ENCODE data around the gene CEP112. TPM values are rescaled to one million over a fixed set of nuclear protein-coding genes. Genes with fewer than 3 reads are reported as not detected.

Gene CEP112
- total and polyA plus RNA-seq, 2 experiments from 2014 or later = 4.0 to 4.3 TPM

GRCh38 chr17:66146394-66146793 is 45.5 kb downstream of the CEP112 start:
- ATAC-seq (no peak), DNase-seq (ENCODE audit: low spot score) (no peak)
- no peaks in the 10 kb centered on the region for H3K9me2 ChIP-seq (ENCODE audit: insufficient read depth)
- H3K4me3 Mint-ChIP-seq = no peak overlapping the region
- H3K4me1 Mint-ChIP-seq = no peaks in the 10 kb centered on the region
- no peaks in the 10 kb centered on the region for H3K36me3 ChIP-seq (ENCODE audit: insufficient read depth)
- no peaks in the 10 kb centered on the region for H3K79me2 ChIP-seq (replicated peaks; ENCODE audit: insufficient read depth)
- no peaks in the 10 kb centered on the region for H3K9me3 Mint-ChIP-seq
- H3K4me3 ChIP-seq = no peak overlapping the region
- no peak overlapping the region for H3K4me2 ChIP-seq
- H3K27ac Mint-ChIP-seq = no peak overlapping the region
- no peaks in the 10 kb centered on the region for H4K20me1 ChIP-seq (replicated peaks; ENCODE audit: insufficient read depth)
- no peak overlapping the region for H3K27ac ChIP-seq (ENCODE audit: low read depth)
- no peaks in the 10 kb centered on the region for H3K36me3 Mint-ChIP-seq (ENCODE audit: low read depth)
- H3K27me3 ChIP-seq (ENCODE audit: insufficient read depth) = no peaks in the 10 kb centered on the region
- H3F3A ChIP-seq (replicated peaks; ENCODE audit: low read depth) = no peaks in the 10 kb centered on the region
- no peaks in the 10 kb centered on the region for H3K27me3 Mint-ChIP-seq (ENCODE audit: insufficient read depth, low read depth, poor library complexity)
- TF ChIP-seq STAT1 (IDR thresholded peaks at IDR 0.05; ENCODE audit: unreplicated experiment) (no peak), CTCF (conservative IDR thresholded peaks at IDR 0.05; ENCODE audit: low read depth in 2 of 2) (no peak), ZNF114 (CRISPR knock-in tag; IDR thresholded peaks at IDR 0.05) (no peak), POLR2AphosphoS5 (IDR thresholded peaks at IDR 0.05; ENCODE audit: low read depth) (no peak), ETS1 (IDR thresholded peaks at IDR 0.05) (no peak)
- no peak overlapping the region for H2AFZ ChIP-seq
- H3K4me1 ChIP-seq (ENCODE audit: insufficient read depth) = no peaks in the 10 kb centered on the region

- Histone ChIP-seq H4K20me1 (replicated peaks; ENCODE audit: insufficient read depth) (no peaks in the 10 kb centered on the region), H3K36me3 (ENCODE audit: insufficient read depth) (no peaks in the 10 kb centered on the region), H3K4me1 (ENCODE audit: insufficient read depth) (no peaks in the 10 kb centered on the region), H3K4me3 (no peak overlapping the region), H3K9me2 (ENCODE audit: insufficient read depth) (no peaks in the 10 kb centered on the region), H3K79me2 (replicated peaks; ENCODE audit: insufficient read depth) (no peaks in the 10 kb centered on the region), H3K4me2 (no peak overlapping the region), H3F3A (replicated peaks; ENCODE audit: low read depth) (no peaks in the 10 kb centered on the region), H3K27me3 (ENCODE audit: insufficient read depth) (no peaks in the 10 kb centered on the region), H2AFZ (no peak overlapping the region), H3K27ac (ENCODE audit: low read depth) (no peak overlapping the region)
- no peak overlapping the region for H3K27ac Mint-ChIP-seq
- no peaks in the 10 kb centered on the region for H3K4me1 Mint-ChIP-seq
- ATAC-seq (no peak), DNase-seq (ENCODE audit: low spot score) (no peak)
- no peaks in the 10 kb centered on the region for H3K36me3 Mint-ChIP-seq (ENCODE audit: low read depth)
- no peaks in the 10 kb centered on the region for H3K27me3 Mint-ChIP-seq (ENCODE audit: insufficient read depth, low read depth, poor library complexity)
- no peak overlapping the region for H3K4me3 Mint-ChIP-seq
- H3K9me3 Mint-ChIP-seq = no peaks in the 10 kb centered on the region
- TF ChIP-seq CREB1 (CRISPR knock-in tag; IDR thresholded peaks at IDR 0.05; ENCODE audit: low read depth) (no peak), REST (IDR thresholded peaks at IDR 0.05; ENCODE audit: unreplicated experiment) (no peak), ETS1 (IDR thresholded peaks at IDR 0.05) (no peak)
These were observed 48.2 kb downstream of the CEP112 start for GRCh38 chr17:66143657-66144282.
